Measurements from ENCODE around the gene STRAP. TPM values are rescaled to one million over a fixed set of nuclear protein-coding genes. Genes with fewer than 3 reads are reported as not detected.

Gene STRAP
- 66.4 TPM for total RNA-seq

GRCh38 chr12:15882118-15882971 lies at the start of gene STRAP:
TSS of gene STRAP (plus strand) at chr12:15882387. CDS start at chr12:15882708, 321 bp downstream.

DNA sequence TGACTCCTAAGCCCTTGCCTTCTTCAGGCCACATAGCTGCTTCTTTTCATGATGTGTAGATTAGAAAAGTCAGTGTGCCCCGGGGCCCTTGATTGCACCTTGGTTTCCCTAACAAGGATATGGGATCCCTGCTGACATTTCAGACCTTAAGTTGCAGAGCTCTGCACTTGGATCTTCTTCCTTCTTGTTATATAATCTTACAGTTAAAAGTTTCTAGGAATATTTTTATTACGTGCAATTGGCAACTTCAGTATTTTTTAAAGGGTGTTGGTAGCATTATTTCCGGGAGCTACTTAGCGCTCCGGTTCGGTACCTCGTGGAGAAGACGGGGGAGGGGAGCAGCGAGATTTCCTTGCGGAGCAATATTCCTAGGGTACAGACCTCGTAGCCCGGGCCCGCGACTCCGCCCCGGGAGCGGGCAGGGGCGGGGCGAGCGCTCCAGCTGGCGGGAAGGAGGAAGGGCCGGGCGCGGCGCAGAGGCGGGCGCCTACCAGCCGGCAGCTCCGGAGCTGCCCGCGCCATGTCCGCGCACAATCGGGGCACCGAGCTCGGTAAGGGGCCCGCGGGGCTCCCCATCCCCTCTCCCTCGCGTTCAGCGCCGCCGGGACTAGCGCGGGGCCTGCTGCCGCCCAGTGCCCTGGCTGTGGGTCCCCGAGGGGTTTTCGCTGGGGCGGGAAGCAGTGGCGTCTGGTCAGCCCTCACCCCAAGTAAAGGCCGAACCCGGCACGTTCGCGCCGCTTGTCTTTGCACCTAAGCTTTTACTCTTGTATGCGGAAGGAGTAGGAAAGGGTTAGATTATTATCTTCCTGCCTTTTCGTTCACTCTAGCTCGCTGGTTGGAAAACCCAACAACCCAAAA lies 28.9 kb downstream of the STRAP start, which contains the start of gene DERA:
TSS of gene DERA (plus strand) at position 469 of the 858 bp plus-strand sequence. CDS start at position 521, 52 bp downstream.

Other genes with a start within 250 kb of the STRAP start
- gene EPS8, start 93.0 kb upstream of the STRAP start, total RNA-seq = 75.7 TPM
- 30.3 TPM for gene DERA, start 28.9 kb downstream of the STRAP start, total RNA-seq

Data from metanephros (tissue), 1 donor.